NCI-H1436 (cell line): ENCODE results near the gene APLP2.
A peak's percentile ranks its signal among the peaks of the same experiment; 100 is the strongest.
"Not testable (repeated sequence)": the region's sequence is repeated elsewhere in the genome, so short reads cannot be mapped to it uniquely, and the experiment has no call there.

Experiments
- DNase-seq: peaks from one replicate; lab custom pipeline; 2025; lab: John Stamatoyannopoulos, UW

Gene APLP2

GRCh38 chr11:130061017-130061416, 8.7 kb upstream of the APLP2 start:
- no peak for DNase-seq

GRCh38 chr11:130062026-130062425, 7.7 kb upstream of the APLP2 start:
- DNase-seq, result no peak

- DNase-seq, result no peak
These were observed 6.2 kb upstream of the APLP2 start for GRCh38 chr11:130063451-130063850.

GRCh38 chr11:130064596-130064995, 5.1 kb upstream of the APLP2 start:
- no peak for DNase-seq

GRCh38 chr11:130066338-130066737, 3.4 kb upstream of the APLP2 start:
- no peak for DNase-seq

GRCh38 chr11:130068546-130068985, 1.1 kb upstream of the APLP2 start:
- DNase-seq, result no peak

GRCh38 chr11:130068986-130069658, 572 bp upstream of the APLP2 start:
- DNase-seq, result peak; percentile 80

- peak; percentile 30 for DNase-seq
These were observed 583 bp downstream of the APLP2 start for GRCh38 chr11:130070109-130070845.

GRCh38 chr11:130070846-130071200, 1.1 kb downstream of the APLP2 start:
- DNase-seq, result no peak

- DNase-seq, result no peak
These were observed 1.6 kb downstream of the APLP2 start for GRCh38 chr11:130071211-130071712.

- no peak for DNase-seq
These were observed 5.0 kb downstream of the APLP2 start for GRCh38 chr11:130074736-130075135.

GRCh38 chr11:130076778-130077481, 7.2 kb downstream of the APLP2 start:
- DNase-seq, result no peak

- no peak for DNase-seq
These were observed 8.0 kb downstream of the APLP2 start for GRCh38 chr11:130077671-130078070.

- DNase-seq, result no peak
These were observed 8.4 kb downstream of the APLP2 start for GRCh38 chr11:130078080-130078479.

- DNase-seq, result no peak
These were observed 16.1 kb downstream of the APLP2 start for GRCh38 chr11:130085671-130086290.

GRCh38 chr11:130086669-130087068, 17.0 kb downstream of the APLP2 start:
- no peak for DNase-seq

GRCh38 chr11:130087294-130087926, 17.7 kb downstream of the APLP2 start:
- no peak for DNase-seq

- DNase-seq, result no peak
These were observed 18.5 kb downstream of the APLP2 start for GRCh38 chr11:130088217-130088616.

- no peak for DNase-seq
These were observed 19.4 kb downstream of the APLP2 start for GRCh38 chr11:130088919-130089673.

GRCh38 chr11:130089674-130090073, 20.0 kb downstream of the APLP2 start:
- no peak for DNase-seq

- DNase-seq, result not testable (repeated sequence)
These were observed 20.8 kb downstream of the APLP2 start for GRCh38 chr11:130090517-130090916.
